ENCODE measurements around the gene FAM131C.

Gene FAM131C

DNA sequence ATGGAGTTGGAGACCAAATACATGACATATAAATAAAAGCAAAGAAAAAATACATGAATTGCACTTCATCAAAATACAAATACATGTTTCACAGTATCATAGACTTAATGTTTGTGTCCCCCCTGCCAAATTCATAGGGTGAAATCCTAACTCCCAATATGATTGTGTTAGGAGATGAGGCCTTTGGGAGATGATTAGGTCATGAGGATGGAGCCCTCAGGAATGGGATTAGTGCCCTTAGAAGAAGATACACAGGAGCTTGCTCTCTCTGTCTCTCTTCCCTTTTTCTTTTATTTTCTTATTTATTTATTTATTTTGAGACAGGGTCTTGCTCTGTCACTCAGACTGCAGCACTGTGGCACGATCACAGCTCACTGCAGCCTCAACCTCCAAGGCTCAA is 26.0 kb upstream of the FAM131C start:
- no peak for DNase-seq

DNA sequence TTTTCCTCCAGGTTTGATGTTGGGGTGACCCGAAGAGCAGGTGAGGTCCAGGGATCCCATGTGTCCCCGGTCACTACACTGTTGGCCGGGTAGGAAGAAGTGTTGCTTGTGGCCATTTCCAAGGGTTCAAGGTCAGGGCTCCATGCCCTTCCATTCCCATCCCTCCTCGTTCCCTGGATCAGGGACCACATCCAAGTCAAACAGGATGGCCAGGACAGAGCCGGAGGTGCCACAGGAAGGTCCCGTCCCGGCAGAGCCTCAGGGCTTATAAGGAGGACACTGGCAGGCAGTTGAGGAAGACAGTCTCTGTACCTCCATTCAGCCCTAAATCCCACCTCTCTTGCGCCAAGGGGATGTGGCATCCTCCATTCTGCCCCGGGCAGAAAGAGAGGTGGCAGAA is 22.0 kb upstream of the FAM131C start:
- no peak for DNase-seq

DNA sequence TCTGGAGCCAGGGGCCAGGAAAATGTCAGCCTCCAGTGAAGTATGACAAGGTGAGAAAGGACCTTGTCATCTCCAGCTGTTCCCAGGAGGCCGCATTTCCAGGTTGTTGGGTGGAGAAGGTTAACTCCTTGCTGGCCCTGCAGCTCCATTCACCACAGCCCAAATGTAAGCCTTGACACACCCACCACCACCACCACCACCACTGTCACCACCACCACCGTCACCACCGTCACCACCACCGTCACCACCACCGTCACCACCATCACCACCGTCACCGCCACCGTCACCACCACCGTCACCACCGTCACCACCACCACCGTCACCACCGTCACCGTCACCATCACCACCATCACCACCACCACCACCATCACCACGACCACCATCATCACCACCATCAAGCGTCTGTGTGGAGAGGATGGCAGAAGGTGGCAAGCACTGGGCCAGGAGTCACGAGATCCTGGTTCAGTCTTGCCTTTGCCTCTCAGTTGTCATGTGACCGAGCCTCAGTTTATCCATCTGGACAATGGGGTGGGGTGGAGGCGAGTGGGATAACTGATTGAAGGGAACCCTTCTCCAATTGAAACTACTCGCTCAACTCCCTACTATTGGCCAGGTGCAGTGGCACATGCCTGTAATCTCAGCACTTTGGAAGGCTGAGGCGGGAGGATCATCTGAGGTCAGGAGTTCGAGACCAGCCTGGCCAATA is 21.2 kb upstream of the FAM131C start:
- no peak for DNase-seq

DNA sequence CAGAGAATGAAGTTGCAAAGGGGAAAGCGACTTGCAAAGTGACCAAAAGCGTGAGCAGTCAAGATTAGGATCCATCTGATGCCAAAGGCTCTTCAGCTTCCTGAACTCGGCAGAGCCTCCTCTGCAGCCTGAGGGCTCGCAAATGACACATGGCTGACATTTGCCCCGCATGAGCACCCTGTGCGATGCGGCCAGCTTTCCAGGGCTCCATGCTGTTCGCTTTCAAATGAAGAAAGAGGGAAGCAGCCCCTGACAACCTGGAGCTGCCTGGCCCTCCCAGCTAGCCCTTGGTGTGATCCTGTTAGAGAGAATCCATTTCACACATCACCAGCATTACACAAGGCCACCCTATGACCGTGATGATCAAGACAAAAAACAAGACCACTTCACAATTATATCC is 20.2 kb upstream of the FAM131C start:
- DNase-seq, result no peak

DNA sequence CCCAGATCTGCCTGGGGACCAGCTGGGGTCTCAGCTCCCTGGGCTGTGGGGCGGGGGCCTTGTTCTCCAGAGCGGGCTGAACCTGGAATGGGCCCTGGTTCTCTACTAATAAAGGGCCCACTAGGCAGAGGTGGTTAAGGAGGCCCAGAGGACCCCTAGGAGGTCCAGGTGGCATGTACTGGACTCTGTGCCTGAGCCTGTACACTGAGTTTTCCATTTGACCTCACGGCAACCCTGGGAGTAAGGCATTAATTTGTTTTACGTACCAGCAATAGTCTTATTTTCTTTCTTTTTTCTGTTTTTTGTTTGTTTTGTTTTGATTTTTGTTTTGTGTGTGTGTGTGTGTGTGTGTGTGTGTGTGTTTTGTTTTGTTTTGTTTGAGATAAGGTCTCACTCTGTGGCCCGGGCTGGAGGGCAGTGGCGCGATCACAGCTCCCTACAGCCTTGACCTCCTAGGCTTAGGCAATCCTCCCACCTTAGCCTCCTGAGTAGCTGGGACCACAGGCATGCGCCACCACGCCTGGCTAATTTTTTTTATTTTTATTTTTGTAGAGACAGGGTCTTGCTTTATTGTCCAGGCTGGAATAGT is 19.6 kb upstream of the FAM131C start:
- no peak for DNase-seq

DNA sequence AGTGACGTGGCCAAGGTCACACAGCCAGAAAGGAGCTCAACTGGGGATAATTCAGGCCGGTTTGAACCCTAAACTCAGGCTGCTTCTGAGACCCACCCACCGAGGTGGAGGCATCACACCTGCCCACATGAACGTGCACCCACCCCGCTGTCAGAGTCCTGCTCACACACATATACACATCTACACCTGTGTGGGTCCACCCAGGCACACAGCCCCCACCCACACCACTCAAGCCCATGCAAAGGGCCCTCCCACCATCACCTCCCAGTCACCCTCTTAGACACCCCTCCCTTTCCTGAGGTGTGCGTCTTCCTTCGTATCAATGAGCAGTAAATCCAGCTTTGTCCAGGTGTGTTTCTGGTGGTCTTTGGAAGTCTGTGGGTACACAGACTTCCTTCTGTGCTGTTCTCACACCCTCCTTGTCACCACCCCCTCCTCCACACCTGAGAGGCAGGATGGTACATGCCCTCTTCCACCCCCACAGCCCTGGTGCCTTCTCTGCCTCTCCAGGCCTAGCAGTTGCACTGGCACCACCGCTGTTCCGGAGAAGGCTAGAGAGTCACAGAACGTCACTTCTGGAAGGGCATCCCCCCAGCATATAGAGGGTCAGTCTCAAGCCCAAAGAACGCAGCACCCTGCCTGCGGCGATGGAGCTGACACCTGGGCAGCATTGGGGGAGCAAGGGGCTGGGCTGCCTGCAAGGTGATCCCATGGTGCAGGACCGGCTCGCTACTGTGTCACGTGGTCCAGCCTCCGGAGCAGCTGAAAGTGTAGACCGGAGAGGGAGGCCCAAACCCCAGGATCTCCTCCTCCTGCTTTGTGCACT is 18.9 kb upstream of the FAM131C start:
- DNase-seq, result no peak

DNA sequence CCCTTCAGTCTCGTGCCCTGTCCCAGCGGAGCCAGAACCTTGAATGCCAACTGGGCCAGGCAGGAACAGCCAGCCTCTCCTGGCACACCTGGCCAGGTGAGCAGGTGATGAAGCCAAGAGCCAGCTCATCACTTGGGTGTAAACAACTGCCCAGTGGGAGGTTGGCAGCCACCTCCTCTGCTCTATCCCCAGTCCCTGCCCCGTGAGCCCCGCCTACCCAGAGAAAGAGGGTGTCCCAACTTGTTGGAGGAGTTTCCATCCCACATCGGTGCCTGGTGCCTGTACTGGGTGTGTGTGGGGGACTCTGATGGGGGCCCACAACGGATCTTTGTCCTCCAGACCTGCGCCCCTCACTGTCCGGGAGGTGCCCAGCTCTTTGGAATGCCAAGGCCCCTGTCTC is 17.8 kb upstream of the FAM131C start:
- no peak for DNase-seq

DNA sequence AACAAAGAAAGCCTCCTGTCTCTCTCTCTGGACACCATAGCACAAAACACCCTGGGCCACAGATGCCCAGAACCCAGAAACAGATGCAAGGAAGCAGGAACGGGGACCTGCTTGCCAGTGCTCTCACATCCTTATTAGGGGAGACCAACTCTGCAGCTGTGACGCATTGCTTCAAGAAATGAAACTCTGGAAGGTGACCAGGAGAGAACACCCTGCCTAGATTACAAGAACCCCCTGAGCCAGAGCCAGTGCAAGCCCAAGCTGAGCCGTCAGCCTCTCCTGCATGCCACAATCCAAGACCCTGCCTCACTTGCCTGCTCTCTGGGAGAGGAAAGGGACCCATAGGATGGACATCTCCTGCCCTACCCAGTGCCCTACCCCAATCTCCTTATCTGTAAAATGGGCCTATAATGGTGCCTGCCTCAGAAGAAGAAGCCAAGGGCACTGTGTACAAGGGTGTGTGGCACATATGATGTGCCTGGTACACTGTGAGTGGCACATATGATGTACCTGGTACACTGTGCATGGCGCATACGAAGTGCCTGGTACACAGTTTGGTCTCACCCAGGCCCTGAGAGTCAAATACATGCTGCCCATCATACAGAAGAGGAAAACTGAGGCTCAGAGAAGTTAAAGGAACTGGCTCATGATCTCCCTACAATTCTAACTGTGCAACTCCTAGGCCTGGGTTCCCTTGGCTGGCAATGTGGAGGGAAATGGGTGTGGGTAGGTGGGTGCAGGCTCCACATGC is 16.8 kb upstream of the FAM131C start:
- DNase-seq, result no peak

DNA sequence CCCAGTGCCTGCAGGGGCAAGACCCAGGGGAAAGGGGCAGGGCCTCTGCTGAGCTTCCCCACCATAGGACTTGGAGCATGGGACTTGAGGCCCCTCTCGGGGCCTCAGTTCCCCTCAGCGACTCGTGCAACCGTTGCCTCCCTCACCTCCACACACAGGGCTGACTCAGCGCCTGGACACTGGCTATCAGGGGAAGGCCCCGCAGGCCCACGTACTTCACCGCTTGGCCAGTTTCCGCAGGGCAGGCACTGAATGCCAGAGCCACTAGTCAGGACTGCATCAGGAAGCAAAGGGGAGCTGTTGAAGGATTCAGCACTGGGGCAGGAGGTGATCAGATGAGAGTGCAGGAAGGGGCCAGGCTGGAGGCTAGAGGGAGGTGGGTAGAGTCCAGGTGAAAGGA is 15.5 kb upstream of the FAM131C start:
- DNase-seq, result no peak

DNA sequence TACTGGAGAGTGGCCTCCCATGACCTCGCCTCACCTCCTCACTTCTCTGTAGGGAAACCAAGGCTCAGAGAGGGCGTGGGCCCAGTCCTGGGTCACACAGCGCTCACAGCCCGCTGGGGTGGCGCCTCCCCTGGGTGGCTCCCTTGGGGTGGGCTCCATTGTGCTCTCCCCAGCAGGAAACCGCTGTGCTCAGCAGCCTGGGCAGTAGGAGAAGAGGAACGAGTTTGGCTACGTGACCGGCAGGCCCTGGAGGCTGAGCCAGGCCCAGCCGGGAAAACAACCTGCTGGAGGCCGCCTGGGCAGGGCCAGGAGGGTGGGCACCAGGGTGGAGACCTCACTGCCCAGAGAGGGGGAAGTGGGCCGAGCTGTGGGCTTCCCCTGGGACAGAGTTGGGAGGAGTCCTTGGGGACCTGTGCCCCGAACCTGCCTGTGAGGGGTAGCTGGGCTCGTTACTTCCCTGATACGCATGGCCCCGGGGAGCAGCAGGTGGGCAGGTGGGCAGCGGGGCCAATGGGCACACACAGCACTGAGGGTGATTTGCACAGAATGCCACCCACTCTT is 15.0 kb upstream of the FAM131C start:
- DNase-seq, result no peak

DNA sequence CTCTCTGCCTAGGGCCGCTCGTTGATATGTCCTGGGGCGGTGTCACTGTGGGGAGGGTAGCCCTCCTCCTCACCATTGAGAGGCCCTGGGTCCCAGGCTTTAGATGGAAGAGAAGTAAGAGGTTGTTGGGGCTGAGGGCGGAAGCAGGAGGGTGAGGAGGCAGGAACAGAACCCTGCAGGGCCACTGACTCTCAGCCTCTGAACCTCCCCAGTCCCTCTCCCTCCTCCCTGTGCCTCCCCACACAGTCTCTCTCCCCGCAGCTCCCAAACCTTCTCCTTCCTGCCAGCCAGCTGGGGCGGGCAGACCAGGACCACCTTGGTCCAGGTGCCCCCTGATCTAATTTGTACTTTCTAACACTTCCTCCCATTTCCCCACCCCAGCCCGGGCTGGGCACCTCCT is 14.3 kb upstream of the FAM131C start:
- DNase-seq, result no peak

DNA sequence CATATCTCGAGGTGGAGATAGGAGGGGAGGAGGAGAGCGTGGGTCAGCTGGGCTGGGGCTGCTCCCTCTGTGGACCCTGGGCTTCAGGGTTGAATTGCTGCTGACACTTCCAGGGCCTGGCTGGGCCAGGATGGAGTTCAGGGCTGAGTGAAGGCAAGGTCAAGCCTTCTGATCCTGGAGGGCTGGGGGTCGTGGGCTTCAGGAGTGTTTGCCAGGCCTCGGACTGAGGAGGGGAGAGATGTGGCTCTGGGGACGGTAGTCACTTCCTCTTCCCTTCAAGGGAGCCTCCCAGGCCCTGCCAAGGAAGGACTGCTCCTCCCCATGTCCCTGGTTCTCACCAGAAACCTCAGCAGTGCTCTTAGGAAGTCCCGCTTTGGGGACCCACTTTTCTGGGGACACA is 12.1 kb upstream of the FAM131C start:
- DNase-seq, result no peak

DNA sequence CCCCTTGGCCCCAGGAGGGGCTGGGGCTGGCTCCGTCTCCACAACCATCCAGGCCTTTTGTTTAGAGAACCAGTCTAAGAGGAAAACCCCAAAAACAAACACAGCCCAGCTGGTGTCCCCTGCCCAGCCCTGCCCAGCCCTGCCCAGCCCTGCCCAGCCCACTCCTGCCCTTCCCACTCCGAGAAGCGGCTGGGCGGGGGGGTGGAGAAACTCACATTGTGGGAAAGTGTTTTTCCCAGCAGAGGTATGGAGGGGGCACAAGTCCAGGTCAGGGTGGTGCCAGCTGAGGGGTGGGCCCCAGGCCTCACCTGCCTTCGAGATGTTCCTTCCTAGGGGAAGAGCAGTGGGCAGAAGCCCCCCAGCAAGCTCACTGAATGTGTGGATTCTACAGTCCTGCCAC is 10.0 kb upstream of the FAM131C start:
- no peak for DNase-seq

DNA sequence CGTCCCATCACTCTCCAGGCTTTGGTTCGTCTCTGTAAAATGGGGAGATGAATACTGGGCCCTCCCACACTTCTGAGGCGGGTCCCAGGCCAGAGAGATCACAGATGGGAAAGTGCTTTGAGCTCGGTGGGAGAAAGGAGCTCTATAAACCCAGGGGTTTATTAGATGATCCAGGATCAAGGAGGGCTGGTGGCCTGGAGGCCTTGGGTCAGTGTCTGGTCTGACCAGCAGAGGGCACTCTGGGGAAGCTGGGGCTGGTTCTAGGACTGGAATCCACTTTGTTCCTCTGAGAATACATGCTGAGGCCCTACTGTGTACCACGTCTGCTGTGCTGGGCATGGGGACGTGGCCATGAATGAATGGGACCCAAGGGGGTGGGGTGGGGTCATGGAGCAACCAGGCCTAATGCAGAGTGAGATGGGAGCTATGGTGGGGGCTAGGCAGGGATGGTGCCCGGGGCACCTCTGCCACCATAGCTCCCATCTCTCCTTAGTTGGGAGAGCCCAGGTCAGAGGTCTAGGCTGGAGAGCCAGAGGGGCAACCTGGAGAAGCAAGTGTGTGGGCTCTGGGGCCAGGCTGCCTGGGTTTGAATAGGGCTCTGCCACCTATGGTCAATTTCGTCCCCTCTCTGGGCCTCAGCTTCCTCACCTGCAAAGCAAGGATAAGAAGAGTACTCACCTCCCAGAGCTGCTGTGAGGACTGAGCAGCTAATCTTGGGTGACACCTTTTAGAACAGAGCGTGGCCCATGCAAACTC is 9.0 kb upstream of the FAM131C start:
- DNase-seq, result peak; percentile 65

DNA sequence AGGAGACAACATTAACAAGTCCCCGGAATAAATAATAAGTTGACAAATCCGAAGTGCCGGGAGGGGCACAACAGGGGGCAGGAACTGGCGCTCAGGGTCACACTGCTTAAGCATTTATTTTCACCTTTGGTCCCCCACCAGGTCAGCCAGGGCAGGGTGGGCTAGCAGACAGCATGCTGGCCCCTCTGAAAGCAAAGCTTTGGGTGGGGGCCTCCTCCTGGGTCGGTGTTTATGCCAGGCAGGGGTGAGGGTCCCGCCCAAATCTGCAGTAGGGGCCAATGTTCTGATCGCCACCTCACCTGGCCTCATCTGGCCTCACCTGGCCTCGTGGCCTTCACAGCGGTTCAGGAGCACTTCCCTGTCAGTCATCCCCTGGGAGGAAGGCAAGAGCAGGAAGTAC is 8.2 kb upstream of the FAM131C start:
- no peak for DNase-seq

DNA sequence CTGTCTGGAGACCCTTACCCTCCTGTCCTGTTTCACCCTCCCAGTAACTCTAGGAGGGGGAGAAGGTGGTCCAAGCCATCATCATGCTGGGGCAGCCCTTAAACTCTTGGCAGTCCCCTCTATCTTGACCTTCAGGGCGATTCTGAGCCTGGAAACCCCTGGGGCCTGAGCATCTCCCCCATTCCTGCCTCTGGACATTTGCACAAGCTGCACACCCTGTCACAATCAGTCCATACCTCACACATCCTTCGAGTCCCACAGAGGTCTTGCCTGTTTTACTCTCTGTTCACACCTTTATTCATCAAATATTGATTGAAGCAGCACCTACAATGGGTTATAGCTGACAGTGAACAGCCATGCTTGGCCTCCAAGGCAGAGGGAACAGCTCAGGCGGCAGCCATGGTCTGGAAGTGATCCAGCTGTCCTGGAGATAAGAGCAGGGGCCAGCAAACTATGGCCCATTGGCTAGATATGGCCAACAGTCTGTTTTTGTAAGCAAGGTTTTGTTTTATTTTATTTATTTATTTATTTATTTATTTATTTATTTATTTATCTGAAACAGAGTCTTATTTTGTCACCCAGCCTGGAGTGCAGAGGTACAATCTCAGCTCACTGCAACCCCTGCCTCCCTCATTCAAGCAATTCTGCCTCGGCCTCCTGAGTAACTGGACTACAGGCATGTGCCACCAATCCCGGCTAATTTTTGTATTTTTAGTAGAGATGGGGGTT is 7.1 kb upstream of the FAM131C start:
- DNase-seq, result no peak

DNA sequence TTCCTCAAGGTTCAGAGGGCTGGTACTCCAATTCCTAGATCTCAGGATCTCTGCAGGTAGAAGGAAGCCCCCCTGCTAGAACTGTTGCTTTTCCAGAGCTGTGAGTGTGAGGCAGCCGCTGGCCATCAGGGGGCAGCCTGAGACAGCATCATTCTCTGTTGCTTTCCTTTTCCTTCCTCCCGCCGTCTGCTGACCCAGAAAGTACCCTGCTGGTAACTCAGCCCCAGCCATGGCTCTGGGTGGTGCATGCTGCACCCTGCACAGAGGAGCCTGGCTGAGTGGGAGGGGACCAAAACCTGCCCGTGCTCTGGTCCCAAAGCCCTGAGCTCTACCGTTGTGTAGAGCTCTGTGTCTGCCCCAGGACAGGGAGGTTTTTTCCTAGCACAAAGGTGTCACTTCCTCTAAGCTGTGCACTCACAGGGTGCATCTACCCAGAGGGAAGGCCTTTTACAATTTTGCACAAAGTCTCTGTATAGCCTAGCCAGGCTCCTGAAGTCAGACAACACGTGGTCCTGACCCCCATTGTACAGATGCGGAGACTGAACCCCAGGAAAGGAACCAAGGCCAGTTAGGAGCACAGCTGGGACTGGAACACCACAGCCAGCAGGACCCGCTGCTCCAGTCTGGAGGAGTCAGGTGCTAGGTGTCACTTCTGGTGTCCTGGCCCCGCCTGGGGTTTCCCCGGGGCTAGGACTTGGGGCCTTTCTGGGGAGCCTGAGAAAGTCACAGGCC is 5.6 kb upstream of the FAM131C start:
- peak; percentile 75 for DNase-seq

DNA sequence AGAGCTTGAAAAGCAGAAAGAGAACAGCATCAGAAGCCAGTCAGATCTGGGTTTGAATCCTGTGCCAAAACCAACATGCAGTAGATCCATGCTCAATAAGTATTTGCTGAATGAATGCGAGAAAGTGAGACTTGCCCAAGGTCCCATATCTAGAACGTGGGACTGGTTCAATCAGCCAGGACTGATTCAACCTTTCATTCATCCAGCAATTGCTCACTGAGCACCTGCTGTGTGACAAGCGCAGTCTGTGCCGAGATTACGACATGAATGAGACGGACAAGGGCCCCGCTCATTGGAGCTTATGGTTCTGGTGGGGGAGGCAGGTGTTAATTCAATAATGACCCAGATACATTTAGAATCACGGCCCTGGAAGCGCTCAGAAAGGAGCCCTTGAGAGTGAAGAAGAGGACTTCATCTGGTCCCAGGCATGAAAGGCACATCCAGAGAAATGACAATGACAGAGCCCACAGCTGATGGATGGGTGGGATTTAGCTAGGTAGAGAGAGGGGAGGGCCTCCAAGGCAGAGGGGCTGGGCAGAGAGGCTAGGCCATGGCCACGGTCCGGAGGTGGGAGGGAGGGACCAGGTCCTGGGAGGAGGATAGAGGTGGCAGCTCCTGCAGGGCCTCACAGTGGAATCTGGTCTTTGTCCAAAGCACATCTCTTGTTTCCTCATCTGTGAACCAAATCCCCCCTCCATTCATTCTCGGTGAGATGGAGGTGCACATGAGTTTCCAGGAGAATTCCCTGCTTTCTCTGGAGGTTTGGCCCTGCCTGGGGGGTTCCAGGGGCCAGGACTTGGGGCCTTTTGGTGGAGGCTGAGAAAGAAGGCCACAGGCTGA is 4.2 kb upstream of the FAM131C start:
- DNase-seq, result no peak

DNA sequence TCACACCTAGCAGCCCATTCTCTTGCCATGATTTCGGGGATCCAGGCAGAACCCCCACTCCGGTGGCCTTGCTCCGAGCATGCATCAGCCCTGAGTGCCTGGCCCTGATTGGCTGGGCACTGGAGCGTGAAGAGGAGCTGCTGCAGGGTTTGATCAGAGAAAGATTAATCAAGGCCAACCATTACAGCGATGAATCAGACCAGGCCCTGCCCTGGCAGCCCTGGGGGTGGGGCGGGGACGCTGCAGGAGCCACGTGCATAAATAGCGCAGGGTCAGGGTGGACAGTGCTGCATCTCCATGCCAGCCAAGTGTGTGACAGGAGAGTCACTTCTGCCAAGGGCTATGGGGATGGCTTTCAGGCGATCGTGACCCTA is 3.4 kb upstream of the FAM131C start:
- DNase-seq, result no peak

All from activated naive CD4-positive, alpha-beta T cell treated with anti-CD3 and anti-CD28 coated beads, Interleukin-2, amount 50 U/mL, for 16 hours (primary cell).